IPS-11a (cell line): ENCODE data around the gene PER2.
"Not testable (repeated sequence)": the region's sequence is repeated elsewhere in the genome, so short reads cannot be mapped to it uniquely, and the experiment has no call there.

ENCODE experiments used
- H3K4me3 ChIP-seq: one replicate; pipeline ENCODE4 v1.5.1; 2013; ENCODE audit warnings: low read depth, low read length, control low read depth

The PER2 gene

DNA sequence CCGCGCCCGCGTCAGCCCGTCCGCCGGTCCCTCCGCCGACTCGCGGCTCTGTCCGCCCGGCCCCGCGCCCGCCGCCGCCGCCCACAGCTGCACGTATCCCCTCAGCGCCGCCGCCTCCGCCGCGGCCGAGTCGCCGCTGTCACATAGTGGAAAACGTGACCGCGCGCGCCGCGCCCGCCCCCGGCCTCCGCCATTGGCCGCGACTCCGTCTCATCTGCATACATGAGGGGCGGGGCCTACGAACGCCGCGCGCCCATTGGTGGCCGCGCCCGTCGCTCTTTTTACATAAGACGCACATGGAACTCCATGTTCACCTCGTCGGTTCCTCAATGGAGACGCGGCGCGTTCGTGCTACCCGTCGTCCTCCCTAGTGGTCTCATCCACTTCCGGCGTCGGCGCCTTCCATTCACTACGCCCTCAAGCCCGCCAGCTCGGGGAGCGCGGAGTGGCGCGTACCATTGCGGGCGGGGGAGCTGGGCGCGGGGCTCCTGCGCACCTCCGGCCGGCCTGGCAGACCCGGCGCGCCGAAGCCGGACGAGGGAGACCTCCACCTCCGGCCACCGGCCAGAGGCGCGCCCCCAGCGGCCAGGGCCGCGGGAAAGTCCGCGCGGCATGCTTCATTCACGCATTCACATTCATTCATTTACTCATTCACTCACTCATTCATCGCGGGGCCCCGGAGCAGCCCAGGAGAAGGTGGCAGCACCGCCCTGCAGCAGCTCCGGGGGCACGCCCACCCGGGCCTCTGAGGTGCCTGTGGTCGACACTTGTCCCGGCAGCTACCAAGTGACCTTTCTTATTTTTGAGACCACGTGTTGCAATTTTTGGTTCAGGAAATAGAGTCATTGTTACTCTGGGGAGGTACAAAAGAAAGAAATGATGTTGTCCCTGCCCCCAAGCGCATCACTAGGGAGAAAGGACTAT, 502 bp upstream of the PER2 start:
- peak overlapping the region; percentile 79 for H3K4me3 ChIP-seq

DNA sequence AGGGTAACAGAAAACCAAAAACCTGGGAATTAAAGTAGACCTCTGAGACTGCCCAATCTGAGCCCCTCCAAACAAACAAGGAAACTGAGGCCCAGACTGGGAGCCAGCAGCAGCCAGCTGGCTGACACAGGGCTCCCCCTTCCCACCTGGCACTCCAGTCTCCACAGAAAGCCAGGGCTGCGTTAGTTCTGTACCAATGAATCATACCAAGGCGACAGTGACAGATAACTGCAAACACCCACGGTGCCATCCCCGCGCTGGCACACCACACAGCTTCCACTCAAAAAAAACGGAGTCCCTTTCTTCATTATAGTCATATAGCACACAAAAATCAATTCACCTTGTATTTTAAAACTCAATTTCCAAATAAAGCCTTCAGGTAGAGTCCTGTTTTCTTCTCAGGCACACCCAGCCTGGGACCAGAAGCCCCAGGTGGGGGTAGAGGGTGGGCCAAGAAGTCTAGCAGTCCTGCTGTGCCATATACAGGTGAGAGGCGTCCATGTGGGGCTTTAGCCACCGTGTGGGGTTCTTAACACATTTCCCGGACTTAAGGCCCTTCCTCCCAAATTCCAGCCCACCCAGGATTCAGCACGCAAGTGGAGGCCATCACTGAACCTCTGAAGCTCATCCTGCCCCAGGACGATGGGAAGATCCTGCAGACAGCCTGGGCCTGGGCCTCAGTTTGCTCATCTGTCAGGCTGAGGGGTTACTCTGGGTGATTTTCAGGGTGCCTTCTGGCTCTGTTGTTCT, 1.2 kb downstream of the PER2 start:
- no peak overlapping the region for H3K4me3 ChIP-seq

- H3K4me3 ChIP-seq, result no peak overlapping the region
Measured at GRCh38 chr2:238286551-238286950, 1.9 kb downstream of the PER2 start.

GRCh38 chr2:238286095-238286494, 2.3 kb downstream of the PER2 start:
- H3K4me3 ChIP-seq, result no peak overlapping the region

- no peak overlapping the region for H3K4me3 ChIP-seq
Measured at GRCh38 chr2:238285653-238286082, 2.7 kb downstream of the PER2 start.

- H3K4me3 ChIP-seq, result no peak overlapping the region
Measured at GRCh38 chr2:238284802-238285515, 3.5 kb downstream of the PER2 start.

DNA sequence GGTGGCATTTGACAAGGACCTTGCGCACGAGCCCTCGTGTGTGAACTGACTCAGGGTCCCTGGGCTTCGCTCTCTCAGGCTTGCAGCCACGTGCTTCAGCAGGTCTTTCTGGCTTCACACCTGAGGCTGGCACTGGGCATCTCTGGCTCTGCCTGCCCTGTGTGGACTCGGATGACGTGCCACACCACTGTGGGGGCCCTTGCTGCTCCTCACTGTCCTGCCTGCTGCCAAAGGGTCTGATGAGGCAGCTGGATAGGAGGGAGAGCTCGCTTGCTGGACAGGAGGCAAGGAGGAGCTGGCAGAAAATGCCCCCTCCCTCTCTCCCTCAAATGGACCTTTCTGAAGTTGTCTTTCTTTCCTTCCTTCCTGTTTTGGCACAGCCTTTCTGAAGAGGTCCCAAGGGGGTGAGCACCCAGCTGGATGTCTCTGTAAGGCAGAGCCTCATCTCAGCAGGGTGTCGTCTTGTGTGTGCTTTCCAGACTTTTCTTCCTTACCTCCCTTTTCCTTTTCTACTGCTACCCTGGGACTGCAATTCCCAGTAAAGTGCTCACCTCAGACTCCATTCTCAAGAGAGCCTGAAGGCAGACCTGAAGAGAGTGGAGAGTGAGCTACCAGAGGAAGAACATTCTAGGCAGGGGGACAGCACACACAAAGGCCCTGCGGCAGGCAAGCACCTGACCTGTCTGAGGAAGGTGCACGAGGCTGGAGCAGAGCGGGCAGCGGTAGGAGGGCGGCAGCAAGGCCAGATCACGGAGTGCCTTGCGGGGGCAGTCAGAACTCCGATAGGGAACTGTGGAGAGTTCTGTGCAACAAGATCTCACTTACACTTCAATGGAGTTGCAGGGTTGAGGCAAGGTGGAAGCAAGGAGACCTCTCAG, 5.3 kb downstream of the PER2 start:
- no peak overlapping the region for H3K4me3 ChIP-seq

GRCh38 chr2:238281826-238282480, 6.5 kb downstream of the PER2 start:
- H3K4me3 ChIP-seq, result no peak overlapping the region

- H3K4me3 ChIP-seq, result no peak overlapping the region
Measured at GRCh38 chr2:238280083-238280825, 8.2 kb downstream of the PER2 start.

DNA sequence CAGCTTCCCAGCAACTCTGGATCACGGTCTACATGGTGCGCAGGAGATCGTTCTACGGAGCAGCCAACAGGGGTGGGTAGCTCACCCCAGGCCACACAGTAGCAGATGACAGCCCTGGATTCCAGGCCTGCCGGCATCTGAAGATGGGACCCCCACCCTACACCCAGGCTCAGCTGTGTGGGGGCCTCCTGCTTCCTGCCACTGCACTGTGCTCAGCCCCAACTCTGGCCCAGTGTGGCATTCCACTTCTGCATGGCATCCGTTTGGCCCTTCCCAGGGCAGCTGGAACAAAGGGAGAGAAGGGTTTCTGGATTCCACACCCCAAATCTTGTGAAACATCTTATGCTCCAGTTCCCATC, 9.1 kb downstream of the PER2 start:
- H3K4me3 ChIP-seq, result no peak overlapping the region

GRCh38 chr2:238278626-238279323, 9.6 kb downstream of the PER2 start:
- no peak overlapping the region for H3K4me3 ChIP-seq

DNA sequence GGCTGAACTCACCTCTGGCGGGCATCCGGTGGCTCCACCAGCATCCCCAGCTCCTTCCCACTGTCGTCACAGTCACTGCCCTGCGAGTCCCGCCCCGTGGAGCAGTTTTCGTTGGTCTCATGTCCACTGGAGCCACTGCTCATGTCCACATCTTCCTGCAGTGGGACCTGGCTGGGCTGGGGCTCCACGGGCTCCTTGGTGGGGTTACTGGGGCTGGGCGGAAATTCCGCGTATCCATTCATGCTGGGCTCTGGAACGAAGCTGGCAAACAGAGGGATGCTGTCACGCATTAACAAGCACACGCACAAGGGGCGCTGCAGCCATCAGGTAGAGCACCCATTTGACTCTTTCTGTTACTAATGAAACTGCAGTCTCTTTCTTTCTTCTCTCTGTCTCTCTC, 10.7 kb downstream of the PER2 start:
- no peak overlapping the region for H3K4me3 ChIP-seq

- H3K4me3 ChIP-seq, result no peak overlapping the region
Measured at GRCh38 chr2:238274152-238274865, 14.1 kb downstream of the PER2 start.

GRCh38 chr2:238273433-238273832, 15.0 kb downstream of the PER2 start:
- H3K4me3 ChIP-seq, result not testable (repeated sequence)

- no peak overlapping the region for H3K4me3 ChIP-seq
Measured at GRCh38 chr2:238272156-238272555, 16.3 kb downstream of the PER2 start.

DNA sequence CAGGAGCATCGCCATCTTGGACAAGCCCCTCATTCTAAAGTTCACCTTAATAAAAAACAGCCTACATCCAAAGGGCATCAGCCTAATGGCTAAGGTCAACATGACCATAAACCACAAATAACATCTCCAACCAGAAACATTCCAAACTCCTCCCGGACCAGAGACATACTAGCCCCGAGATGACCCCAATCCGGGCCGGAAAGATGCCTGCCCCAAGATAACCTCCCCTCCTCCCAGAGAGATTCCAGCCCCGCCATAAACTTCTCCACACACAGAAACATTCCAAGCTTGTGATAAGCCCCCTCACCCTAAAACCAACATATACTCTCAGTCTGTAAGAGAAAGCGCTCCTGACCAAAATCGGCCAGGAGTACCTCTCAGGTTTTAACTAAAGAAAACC, 16.7 kb downstream of the PER2 start:
- not testable (repeated sequence) for H3K4me3 ChIP-seq

DNA sequence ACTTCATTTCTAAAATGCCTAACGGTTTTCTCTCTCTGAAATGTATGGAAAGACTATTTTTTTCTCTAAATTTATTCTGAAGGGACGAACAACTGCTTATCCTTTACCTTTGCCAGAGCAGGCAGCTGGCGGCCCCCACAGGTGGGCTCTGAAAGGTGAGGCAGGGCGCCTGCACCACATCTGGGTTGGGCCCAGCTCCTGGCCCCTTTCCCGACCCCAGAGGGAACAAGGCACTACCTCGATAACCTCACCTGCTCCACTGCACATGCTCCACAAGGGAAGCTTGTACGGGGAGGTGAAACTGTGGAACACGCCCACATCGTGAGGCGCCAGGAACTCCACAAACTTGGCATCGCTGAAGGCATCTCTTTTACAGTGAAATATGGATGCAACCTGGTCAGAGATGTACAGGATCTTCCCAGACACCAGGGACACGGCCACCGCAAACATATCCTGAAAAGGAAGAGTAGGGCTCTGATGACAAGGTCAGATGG, 17.3 kb downstream of the PER2 start:
- no peak overlapping the region for H3K4me3 ChIP-seq

DNA sequence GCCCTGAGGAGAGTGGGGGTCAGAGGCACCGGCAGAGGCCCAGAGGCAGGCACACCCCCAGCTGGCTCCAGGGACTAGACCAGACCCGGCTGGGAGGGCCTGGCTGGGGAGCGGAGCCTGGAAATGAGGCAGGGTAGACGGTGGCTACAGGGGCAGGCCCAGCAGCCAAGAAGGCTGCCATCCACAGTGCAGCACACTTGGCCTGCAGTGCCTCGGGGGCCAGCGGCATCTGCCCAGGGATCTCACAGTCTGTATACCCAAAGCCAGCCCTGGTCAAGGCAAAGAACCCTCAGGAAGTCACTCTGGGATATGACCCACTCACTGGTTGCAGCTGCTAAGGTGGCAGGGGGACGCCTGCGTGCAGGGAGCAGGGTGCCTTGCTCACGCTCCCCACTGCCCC, 17.8 kb downstream of the PER2 start:
- H3K4me3 ChIP-seq, result no peak overlapping the region
